ENCODE measurements around the gene ZFX.

GRCh38 chrX:24150898-24151297, 1.4 kb downstream of the ZFX start:
- TF ChIP-seq CTCF (IDR thresholded peaks at IDR 0.05) (no peak), POLR2A (IDR thresholded peaks at IDR 0.05) (no peak)

All from testis (tissue), 2 donors.